GM12878 (cell line): Measurements from ENCODE around the gene TBC1D10B. TPM values are rescaled to one million over a fixed set of nuclear protein-coding genes. Genes with fewer than 3 reads are reported as not detected.
A peak's percentile ranks its signal among the peaks of the same experiment; 100 is the strongest.

Experiments
- ATAC-seq: fragments of 200-7000 bp; cut with Tn5 transposase; 3 replicates; pipeline ENCODE4 v1.9.1; 2020; ENCODE audit warnings: mild to moderate bottlenecking, moderate library complexity
- BruUV-seq: library from RNA; stranded (reverse); fragments of 400-500 nt; replicated peaks from 2 replicates; lab custom pipeline; 2021; lab: Mats Ljungman, UMichigan
- CTCF ChIA-PET: fragments of 300-600 bp; sonication (Branson Sonifier 250); formaldehyde crosslinking; extraction: SDS; loops from one replicate; lab custom pipeline; 2021; ENCODE audit warnings: inconsistent platforms; lab: Yijun Ruan, JAX
- POLR2A ChIA-PET: fragments of 350-600 bp; formaldehyde crosslinking; extraction: SDS; loops from one replicate; lab custom pipeline; 2021; ENCODE audit warnings: inconsistent platforms; lab: Charles Lee
- RAD21 ChIA-PET: fragments of 300-600 bp; sonication (Branson Sonifier 250); formaldehyde crosslinking; loops from one replicate; lab custom pipeline; 2023; ENCODE audit warnings: antibody characterized with exemption; ENCODE audit not compliant: unreplicated experiment; lab: Charles Lee
- SMC1A ChIA-PET: fragments of 300-600 bp; sonication (Branson Sonifier 250); formaldehyde crosslinking; loops from one replicate; lab custom pipeline; 2023; ENCODE audit not compliant: unreplicated experiment, uncharacterized antibody; lab: Charles Lee
- DNase-seq: peaks from one replicate; pipeline ENCODE4 v3.0.0-alpha.2; 2011; ENCODE audit warnings: low read depth, low spot score
- FAIRE-seq: peaks from 3 replicates; lab custom pipeline; 2011; peaks lifted over from hg19 to GRCh38; lab: Jason Lieb, UNC
- H2AFZ ChIP-seq: 2 replicates; pipeline ENCODE4 v1.6.0; 2011; ENCODE audit warnings: low read depth, low read length, control low read depth; ENCODE audit not compliant: control insufficient read depth
- H3K27ac ChIP-seq: 2 replicates; pipeline ENCODE4 v1.5.1; 2011; ENCODE audit warnings: control low read depth; ENCODE audit not compliant: control insufficient read depth, insufficient read depth
- H3K27me3 ChIP-seq, 2 experiments: replicated peaks in 1 of 2; 2 replicates each; pipeline versions ENCODE4 v1.6.0 to v1.6.1; 2011; ENCODE audit warnings: low read length in 1 of 2; ENCODE audit not compliant: control insufficient read depth in 2 of 2, insufficient read depth in 2 of 2
- H3K36me3 ChIP-seq, 2 experiments: 2 replicates each; pipeline ENCODE4 v1.5.1; 2011; ENCODE audit warnings: low read length in 1 of 2; ENCODE audit not compliant: control insufficient read depth in 2 of 2, insufficient read depth in 2 of 2
- H3K4me1 ChIP-seq: 2 replicates; pipeline ENCODE4 v1.6.1; 2011; ENCODE audit warnings: mild to moderate bottlenecking, low read length, moderate library complexity, mixed read lengths; ENCODE audit not compliant: control insufficient read depth, insufficient read depth
- H3K4me2 ChIP-seq: 2 replicates; pipeline ENCODE4 v1.6.0; 2011; ENCODE audit warnings: control low read depth; ENCODE audit not compliant: control insufficient read depth, insufficient read depth
- H3K4me3 ChIP-seq: fragments of 200-600 bp; sonication (generic); 2 replicates; pipeline ENCODE4 v1.5.1; 2016
- H3K79me2 ChIP-seq: 2 replicates; pipeline ENCODE4 v1.6.0; 2011; ENCODE audit warnings: low read length; ENCODE audit not compliant: control insufficient read depth, insufficient read depth
- H3K9ac ChIP-seq: 2 replicates; pipeline ENCODE4 v1.8.0; 2011; ENCODE audit warnings: low read length, control low read depth, mixed read lengths; ENCODE audit not compliant: control insufficient read depth, insufficient read depth
- H3K9me3 ChIP-seq: replicated peaks from 3 replicates; pipeline ENCODE4 v1.5.1; 2011; ENCODE audit warnings: mild to moderate bottlenecking, low read length; ENCODE audit not compliant: control insufficient read depth, insufficient read depth
- H4K20me1 ChIP-seq: 2 replicates; pipeline ENCODE4 v1.6.0; 2011; ENCODE audit not compliant: control insufficient read depth, insufficient read depth
- HCFC1 ChIP-seq: fragments of 150-350 bp; IDR thresholded peaks from 2 replicates; pipeline ENCODE4 v1.6.1; 2014; ENCODE audit warnings: low read length
- PML ChIP-seq: IDR thresholded peaks from 2 replicates; pipeline ENCODE4 v1.6.1; 2012; ENCODE audit warnings: low read length, inconsistent platforms
- POLR2AphosphoS5 ChIP-seq: IDR thresholded peaks from 2 replicates; pipeline ENCODE4 v1.6.1; 2011; ENCODE audit warnings: mild to moderate bottlenecking, low read length, inconsistent platforms
- SIX5 ChIP-seq: IDR thresholded peaks from 2 replicates; pipeline ENCODE4 v1.6.1; 2011; ENCODE audit warnings: mild to moderate bottlenecking, low read depth, low read length, moderate library complexity; ENCODE audit not compliant: severe bottlenecking
- TCF3 ChIP-seq: IDR thresholded peaks from 2 replicates; pipeline ENCODE4 v1.6.1; 2012; ENCODE audit warnings: low read depth, mild to moderate bottlenecking, low read length, borderline replicate concordance; ENCODE audit not compliant: insufficient read depth
- WGBS: methylation state at CpG from one replicate; pipeline ENCODE4 v1.1.6; 2016; ENCODE audit warnings: low lambda C conversion rate; ENCODE audit not compliant: insufficient replicate concordance, insufficient coverage; ENCODE audit errors: missing lambda C conversion rate; 5-methylcytosine and 5-hydroxymethylcytosine counted together
- in situ Hi-C: fragments of 300-500 bp; cut with MboI; formaldehyde crosslinking; loops from 9 replicates; pipeline ENCODE4 v1.14.3; 2018; ENCODE audit warnings: mixed read lengths
- intact Hi-C: fragments of 100-400 bp; cut with micrococcal nuclease; formaldehyde crosslinking; loops from one replicate; pipeline ENCODE4 v1.14.2; 2022; ENCODE audit not compliant: unreplicated experiment
- polyA plus RNA-seq, 11 experiments: library from polyadenylated mRNA; depleted of rRNA in 4 of 11; unstranded in 6 of 11; stranded (reverse) in 5 of 11; fragments of >200 nt; fragmentation: Nextera tagmentation in 4 of 11; fragmentation: Illumina TruSeq in 1 of 11; extraction: Ambion mirVana in 4 of 11; extraction: Trizol in 1 of 11; gene quantifications; 1 replicate in 1 of 11; 2 replicates in 10 of 11; pipeline versions ENCODE4 v1.2.1 to v1.2.3, GENCODE V29; 2011 to 2016; ENCODE audit warnings: inconsistent platforms in 2 of 11, missing spikeins in 2 of 11, low read depth in 1 of 11
- total RNA-seq, 4 experiments: library from RNA; depleted of rRNA in 3 of 4; stranded (reverse); fragments of >200 nt in 3 of 4; fragmentation: Illumina TruSeq in 1 of 4; extraction: Trizol in 1 of 4; gene quantifications; 2 replicates each; pipeline versions ENCODE4 v1.2.1 to v1.2.3, GENCODE V29; 2013 to 2021
- TF ChIP-seq, protein P1 (sequence below): fragments of 450-650 bp; IDR thresholded peaks from 2 replicates; pipeline ENCODE4 v1.6.1; 2016; ENCODE audit warnings: mild to moderate bottlenecking, moderate library complexity, borderline replicate concordance
- TF ChIP-seq, protein P2 (sequence below): IDR thresholded peaks from 2 replicates; pipeline ENCODE4 v1.6.1; 2011; ENCODE audit warnings: low read depth, low read length, improper control_type of control experiment, borderline replicate concordance
- TF ChIP-seq, protein P3 (sequence below), 3 experiments: IDR thresholded peaks in 2 of 3; conservative IDR thresholded peaks in 1 of 3; 2 replicates each; pipeline ENCODE4 v1.5.1; 2011; ENCODE audit warnings: low read depth in 3 of 3, low read length in 3 of 3, mild to moderate bottlenecking in 3 of 3, control low read depth in 2 of 3, moderate library complexity in 2 of 3, inconsistent platforms in 1 of 3, mixed read lengths in 1 of 3; ENCODE audit not compliant: control insufficient read depth in 2 of 3, insufficient read depth in 1 of 3; ENCODE audit errors: extremely low read depth in 1 of 3
- TF ChIP-seq, protein P4 (sequence below): fragments of 450-650 bp; IDR thresholded peaks from 2 replicates; pipeline ENCODE4 v1.6.1; 2017; ENCODE audit warnings: borderline replicate concordance

Gene TBC1D10B
- total and polyA plus RNA-seq, 10 of the 15 experiments (the other 5 are each of a cell fraction or from before 2014, with no cell fraction given), result 2.2 to 51.2 (median 11.6) TPM

DNA sequence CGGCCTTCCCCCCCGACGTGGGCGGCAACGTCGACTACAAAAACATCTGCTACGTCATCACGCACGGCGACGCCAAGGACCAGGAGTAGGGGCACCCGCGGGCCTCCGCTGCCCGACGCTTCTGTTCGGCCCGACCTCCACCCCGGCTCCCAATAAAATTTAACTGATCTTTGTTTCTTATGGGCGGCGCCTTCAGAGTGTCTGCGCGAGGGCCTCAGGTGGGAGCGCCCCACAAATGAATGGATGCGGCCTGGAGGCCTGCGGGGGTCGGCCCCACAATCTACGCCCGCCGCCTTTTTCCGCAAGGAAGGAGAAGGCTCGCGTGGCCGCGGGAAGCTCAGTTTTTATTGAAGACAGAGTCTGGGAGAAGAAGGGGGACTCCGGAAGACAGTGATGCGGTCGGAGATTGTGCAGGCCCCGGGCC, 7.5 kb upstream of the TBC1D10B start (continued):
- peak; percentile 37; the same call in 1 of the 2 replicates for TF ChIP-seq POLR2AphosphoS5
- TF ChIP-seq, protein P1, sequence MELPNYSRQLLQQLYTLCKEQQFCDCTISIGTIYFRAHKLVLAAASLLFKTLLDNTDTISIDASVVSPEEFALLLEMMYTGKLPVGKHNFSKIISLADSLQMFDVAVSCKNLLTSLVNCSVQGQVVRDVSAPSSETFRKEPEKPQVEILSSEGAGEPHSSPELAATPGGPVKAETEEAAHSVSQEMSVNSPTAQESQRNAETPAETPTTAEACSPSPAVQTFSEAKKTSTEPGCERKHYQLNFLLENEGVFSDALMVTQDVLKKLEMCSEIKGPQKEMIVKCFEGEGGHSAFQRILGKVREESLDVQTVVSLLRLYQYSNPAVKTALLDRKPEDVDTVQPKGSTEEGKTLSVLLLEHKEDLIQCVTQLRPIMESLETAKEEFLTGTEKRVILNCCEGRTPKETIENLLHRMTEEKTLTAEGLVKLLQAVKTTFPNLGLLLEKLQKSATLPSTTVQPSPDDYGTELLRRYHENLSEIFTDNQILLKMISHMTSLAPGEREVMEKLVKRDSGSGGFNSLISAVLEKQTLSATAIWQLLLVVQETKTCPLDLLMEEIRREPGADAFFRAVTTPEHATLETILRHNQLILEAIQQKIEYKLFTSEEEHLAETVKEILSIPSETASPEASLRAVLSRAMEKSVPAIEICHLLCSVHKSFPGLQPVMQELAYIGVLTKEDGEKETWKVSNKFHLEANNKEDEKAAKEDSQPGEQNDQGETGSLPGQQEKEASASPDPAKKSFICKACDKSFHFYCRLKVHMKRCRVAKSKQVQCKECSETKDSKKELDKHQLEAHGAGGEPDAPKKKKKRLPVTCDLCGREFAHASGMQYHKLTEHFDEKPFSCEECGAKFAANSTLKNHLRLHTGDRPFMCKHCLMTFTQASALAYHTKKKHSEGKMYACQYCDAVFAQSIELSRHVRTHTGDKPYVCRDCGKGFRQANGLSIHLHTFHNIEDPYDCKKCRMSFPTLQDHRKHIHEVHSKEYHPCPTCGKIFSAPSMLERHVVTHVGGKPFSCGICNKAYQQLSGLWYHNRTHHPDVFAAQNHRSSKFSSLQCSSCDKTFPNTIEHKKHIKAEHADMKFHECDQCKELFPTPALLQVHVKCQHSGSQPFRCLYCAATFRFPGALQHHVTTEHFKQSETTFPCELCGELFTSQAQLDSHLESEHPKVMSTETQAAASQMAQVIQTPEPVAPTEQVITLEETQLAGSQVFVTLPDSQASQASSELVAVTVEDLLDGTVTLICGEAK, result peak; percentile 73
- TF ChIP-seq, all 136 proteins: peak for 26

DNA sequence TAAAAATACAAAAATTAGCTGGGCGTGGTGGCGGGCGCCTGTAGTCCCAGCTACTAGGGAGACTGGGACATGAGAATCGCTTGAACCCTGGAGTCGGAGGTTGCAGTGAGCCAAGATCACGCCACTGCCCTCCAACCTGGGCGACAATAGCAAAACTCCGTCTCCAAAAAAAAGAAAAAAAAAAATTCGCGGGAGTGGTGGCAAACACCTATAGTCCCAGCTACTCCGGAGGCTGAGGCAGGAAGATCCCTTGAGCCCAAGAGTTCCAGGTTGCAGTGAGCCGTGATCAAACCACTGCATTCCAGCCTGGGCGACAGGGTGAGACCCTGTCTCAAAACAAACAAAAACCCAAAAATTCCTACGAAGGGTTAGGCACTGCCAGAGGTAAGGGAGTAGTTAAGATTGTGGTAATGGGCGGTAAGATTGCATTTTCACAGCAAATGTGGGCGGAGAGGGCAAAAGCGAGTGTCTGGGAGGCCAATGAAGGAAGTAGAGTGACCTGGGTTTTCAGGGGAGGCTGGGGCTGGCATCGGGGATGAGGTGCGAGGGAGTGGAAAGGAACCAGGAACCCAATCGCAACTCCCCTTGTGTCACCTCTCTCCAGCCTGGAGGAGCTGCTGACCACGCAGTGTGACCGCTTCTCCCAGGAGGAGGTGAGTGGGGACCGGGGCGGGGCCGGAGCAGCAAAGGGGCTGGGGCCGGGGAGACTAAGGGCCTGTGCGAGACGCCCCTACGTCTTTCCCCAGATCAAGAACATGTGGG, 6.9 kb upstream of the TBC1D10B start:
- no peak; the same call in 1 of the 3 replicates for ATAC-seq
- SMC1A ChIA-PET, result interaction anchor here (0.6 to 1.3 kb wide), 3 partner anchors 21 to 53 kb away, joined by 3 read pairs; partner anchors contain the start of gene DCTPP1
- Histone ChIP-seq H3K4me3 (peak overlapping the region; percentile 80; the same call in 1 of the 2 replicates), H3K27ac (peak overlapping the region; percentile 97), H3K79me2 (peaks cover 23% of the 10 kb centered on the region), H3K4me1 (peaks cover 21% of the 10 kb centered on the region), H4K20me1 (no peaks in the 10 kb centered on the region), H2AFZ (peak overlapping the region; percentile 76), H3K9me3 (no peaks in the 10 kb centered on the region), H3K36me3 (peaks cover 0 to 4% of the 10 kb centered on the region in 2 experiments; a peak in 2 of 4 replicates), H3K9ac (peak overlapping the region; percentile 85), H3K27me3 (no peaks in the 10 kb centered on the region), H3K4me2 (peak overlapping the region; percentile 92)
- CTCF ChIA-PET, result interaction anchor here (0.8 to 1.6 kb wide), 3 partner anchors 19 to 221 kb away, joined by 3 read pairs; no protein-coding TSS in a partner anchor
- intact Hi-C loops, result no loop called here
- BruUV-seq, result no TSS peak
- RAD21 ChIA-PET, result interaction anchor here (1.1 to 1.6 kb wide), 3 partner anchors 32 to 53 kb away, joined by 3 read pairs; partner anchors contain the start of gene DCTPP1
- POLR2A ChIA-PET, result interaction anchor here (0.7 to 1.5 kb wide), 4 partner anchors 8 to 286 kb away, joined by 3 to 4 read pairs (median 3); partner anchors contain the start of genes PRR14 and TBX6
- in situ Hi-C loops, result no loop called here
- WGBS, result 46% methylated on average over 29 of the region's 29 CpGs
- no peak for DNase-seq
- FAIRE-seq, result peak; percentile 61
- TF ChIP-seq, protein P2, sequence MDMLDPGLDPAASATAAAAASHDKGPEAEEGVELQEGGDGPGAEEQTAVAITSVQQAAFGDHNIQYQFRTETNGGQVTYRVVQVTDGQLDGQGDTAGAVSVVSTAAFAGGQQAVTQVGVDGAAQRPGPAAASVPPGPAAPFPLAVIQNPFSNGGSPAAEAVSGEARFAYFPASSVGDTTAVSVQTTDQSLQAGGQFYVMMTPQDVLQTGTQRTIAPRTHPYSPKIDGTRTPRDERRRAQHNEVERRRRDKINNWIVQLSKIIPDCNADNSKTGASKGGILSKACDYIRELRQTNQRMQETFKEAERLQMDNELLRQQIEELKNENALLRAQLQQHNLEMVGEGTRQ, result no peak
- TF ChIP-seq HCFC1 (no peak), SIX5 (no peak), PML (no peak), TCF3 (no peak)
- TF ChIP-seq, protein P3, sequence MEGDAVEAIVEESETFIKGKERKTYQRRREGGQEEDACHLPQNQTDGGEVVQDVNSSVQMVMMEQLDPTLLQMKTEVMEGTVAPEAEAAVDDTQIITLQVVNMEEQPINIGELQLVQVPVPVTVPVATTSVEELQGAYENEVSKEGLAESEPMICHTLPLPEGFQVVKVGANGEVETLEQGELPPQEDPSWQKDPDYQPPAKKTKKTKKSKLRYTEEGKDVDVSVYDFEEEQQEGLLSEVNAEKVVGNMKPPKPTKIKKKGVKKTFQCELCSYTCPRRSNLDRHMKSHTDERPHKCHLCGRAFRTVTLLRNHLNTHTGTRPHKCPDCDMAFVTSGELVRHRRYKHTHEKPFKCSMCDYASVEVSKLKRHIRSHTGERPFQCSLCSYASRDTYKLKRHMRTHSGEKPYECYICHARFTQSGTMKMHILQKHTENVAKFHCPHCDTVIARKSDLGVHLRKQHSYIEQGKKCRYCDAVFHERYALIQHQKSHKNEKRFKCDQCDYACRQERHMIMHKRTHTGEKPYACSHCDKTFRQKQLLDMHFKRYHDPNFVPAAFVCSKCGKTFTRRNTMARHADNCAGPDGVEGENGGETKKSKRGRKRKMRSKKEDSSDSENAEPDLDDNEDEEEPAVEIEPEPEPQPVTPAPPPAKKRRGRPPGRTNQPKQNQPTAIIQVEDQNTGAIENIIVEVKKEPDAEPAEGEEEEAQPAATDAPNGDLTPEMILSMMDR (IDR thresholded peaks at IDR 0.05 in 2 of 3, conservative IDR thresholded peaks at IDR 0.05 in 1 of 3; ENCODE audit: control insufficient read depth in 2 of 3, extremely low read depth in 1 of 3, insufficient read depth in 1 of 3, low read depth in 3 of 3, low read length in 3 of 3), result no peak
- TF ChIP-seq, protein P4, sequence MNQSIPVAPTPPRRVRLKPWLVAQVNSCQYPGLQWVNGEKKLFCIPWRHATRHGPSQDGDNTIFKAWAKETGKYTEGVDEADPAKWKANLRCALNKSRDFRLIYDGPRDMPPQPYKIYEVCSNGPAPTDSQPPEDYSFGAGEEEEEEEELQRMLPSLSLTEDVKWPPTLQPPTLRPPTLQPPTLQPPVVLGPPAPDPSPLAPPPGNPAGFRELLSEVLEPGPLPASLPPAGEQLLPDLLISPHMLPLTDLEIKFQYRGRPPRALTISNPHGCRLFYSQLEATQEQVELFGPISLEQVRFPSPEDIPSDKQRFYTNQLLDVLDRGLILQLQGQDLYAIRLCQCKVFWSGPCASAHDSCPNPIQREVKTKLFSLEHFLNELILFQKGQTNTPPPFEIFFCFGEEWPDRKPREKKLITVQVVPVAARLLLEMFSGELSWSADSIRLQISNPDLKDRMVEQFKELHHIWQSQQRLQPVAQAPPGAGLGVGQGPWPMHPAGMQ, result no peak
